Mammary epithelial cell (primary cell): ENCODE data around the gene ATG7.

ENCODE experiments used
- EZH2 ChIP-seq: IDR thresholded peaks from 2 replicates; pipeline ENCODE4 v1.6.1; 2012; ENCODE audit warnings: low read length, inconsistent platforms, borderline replicate concordance
- TF ChIP-seq, protein P1 (sequence below), 2 donors: IDR thresholded peaks in 1 of 2; conservative IDR thresholded peaks in 1 of 2; 2 replicates each; pipeline ENCODE4 v1.5.1; 2011 to 2012; ENCODE audit warnings: inconsistent platforms in 2 of 2, low read length in 2 of 2, mild to moderate bottlenecking in 2 of 2, control low read depth in 1 of 2, low read depth in 1 of 2; ENCODE audit not compliant: insufficient read depth in 1 of 2; ENCODE audit errors: extremely low read depth in 1 of 2

DNA sequence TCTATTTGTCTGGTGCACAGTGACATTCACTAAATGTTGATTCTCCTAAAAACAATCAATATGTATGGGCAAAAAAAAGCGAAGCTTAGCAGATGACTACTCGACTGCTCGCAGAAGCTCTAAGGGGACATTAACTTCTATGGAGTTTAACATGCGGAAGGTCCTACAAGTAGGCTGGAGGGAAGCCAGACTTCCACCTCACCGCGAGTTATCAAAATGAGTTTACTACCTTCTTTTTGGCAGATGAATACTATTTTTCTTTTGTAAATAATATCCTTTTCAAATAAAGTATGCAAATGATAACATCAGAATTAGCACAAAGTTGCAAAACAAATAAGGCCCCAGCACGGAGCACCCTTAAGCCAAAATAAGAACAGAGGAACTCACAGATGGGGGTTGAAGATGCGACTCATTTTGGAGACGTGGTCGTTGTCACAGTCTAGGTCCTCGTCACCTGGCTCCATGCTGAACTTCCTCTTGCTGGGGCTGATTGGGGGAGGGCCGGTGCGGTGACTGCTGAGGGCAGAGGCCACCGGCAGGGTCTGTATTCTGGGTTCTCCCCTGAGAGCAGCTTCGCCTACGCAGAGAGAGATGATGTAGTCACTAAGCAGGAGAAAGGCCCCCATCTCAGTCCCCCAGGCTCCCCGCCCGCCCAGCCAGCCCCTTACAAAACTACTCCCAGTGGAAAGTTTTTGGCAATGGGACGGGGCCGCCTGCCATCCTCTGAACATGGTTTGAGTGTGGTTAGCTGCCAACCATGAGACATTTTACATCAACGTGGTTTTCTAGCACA is 329.4 kb downstream of the ATG7 start:
- TF ChIP-seq, protein P1, sequence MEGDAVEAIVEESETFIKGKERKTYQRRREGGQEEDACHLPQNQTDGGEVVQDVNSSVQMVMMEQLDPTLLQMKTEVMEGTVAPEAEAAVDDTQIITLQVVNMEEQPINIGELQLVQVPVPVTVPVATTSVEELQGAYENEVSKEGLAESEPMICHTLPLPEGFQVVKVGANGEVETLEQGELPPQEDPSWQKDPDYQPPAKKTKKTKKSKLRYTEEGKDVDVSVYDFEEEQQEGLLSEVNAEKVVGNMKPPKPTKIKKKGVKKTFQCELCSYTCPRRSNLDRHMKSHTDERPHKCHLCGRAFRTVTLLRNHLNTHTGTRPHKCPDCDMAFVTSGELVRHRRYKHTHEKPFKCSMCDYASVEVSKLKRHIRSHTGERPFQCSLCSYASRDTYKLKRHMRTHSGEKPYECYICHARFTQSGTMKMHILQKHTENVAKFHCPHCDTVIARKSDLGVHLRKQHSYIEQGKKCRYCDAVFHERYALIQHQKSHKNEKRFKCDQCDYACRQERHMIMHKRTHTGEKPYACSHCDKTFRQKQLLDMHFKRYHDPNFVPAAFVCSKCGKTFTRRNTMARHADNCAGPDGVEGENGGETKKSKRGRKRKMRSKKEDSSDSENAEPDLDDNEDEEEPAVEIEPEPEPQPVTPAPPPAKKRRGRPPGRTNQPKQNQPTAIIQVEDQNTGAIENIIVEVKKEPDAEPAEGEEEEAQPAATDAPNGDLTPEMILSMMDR (conservative IDR thresholded peaks at IDR 0.05 in 1 of 2, IDR thresholded peaks at IDR 0.05 in 1 of 2; ENCODE audit: extremely low read depth in 1 of 2, insufficient read depth in 1 of 2, low read depth in 1 of 2, low read length in 2 of 2), result no peak
- no peak for TF ChIP-seq EZH2
